Lung (tissue), 12 donors: ENCODE measurements around the gene FOXP1. TPM values are rescaled to one million over a fixed set of nuclear protein-coding genes. Genes with fewer than 3 reads are reported as not detected.

Experiments
- ATAC-seq: fragments of 200-7000 bp; cut with Tn5 transposase; one replicate; pipeline ENCODE4 v1.9.1; 2020; ENCODE audit warnings: moderate number of reproducible peaks; ENCODE audit not compliant: insufficient read depth, low FRiP score
- DNase-seq, 3 donors: peaks; one replicate each; pipeline ENCODE4 v3.0.0-alpha.2; 2013 to 2017
- H3K27ac ChIP-seq, 2 donors: one replicate each; pipeline ENCODE4 v1.5.1; 2013; ENCODE audit warnings: mild to moderate bottlenecking in 2 of 2, moderate library complexity in 2 of 2, control low read depth in 1 of 2, inconsistent platforms in 1 of 2, low read depth in 1 of 2, low read length in 1 of 2
- H3K27me3 ChIP-seq, 3 donors: one replicate each; pipeline ENCODE4 v1.5.1; 2013; ENCODE audit warnings: low read length in 2 of 3; ENCODE audit not compliant: control insufficient read depth in 3 of 3, insufficient read depth in 3 of 3
- H3K36me3 ChIP-seq, 4 donors: one replicate each; pipeline ENCODE4 v1.5.1; 2013; ENCODE audit warnings: low read length in 4 of 4, mild to moderate bottlenecking in 1 of 4, moderate library complexity in 1 of 4; ENCODE audit not compliant: control insufficient read depth in 4 of 4, insufficient read depth in 4 of 4
- H3K4me1 ChIP-seq, 5 donors: one replicate each; pipeline ENCODE4 v1.5.1; 2013; ENCODE audit warnings: low read length in 5 of 5, mild to moderate bottlenecking in 2 of 5, moderate library complexity in 1 of 5; ENCODE audit not compliant: control insufficient read depth in 5 of 5, insufficient read depth in 5 of 5
- H3K4me3 ChIP-seq: one replicate; pipeline ENCODE4 v1.5.1; 2013; ENCODE audit warnings: mild to moderate bottlenecking, control low read depth, moderate library complexity
- H3K9ac ChIP-seq, 2 donors: one replicate each; pipeline ENCODE4 v1.5.1; 2013; ENCODE audit warnings: low read length in 2 of 2, control low read depth in 1 of 2; ENCODE audit not compliant: insufficient read depth in 1 of 2
- H3K9me3 ChIP-seq, 4 donors: one replicate each; pipeline ENCODE4 v1.5.1; 2013; ENCODE audit warnings: low read length in 3 of 4, mild to moderate bottlenecking in 1 of 4, moderate library complexity in 1 of 4; ENCODE audit not compliant: control insufficient read depth in 4 of 4, insufficient read depth in 3 of 4
- CTCF ChIP-seq: IDR thresholded peaks from 2 replicates; pipeline ENCODE4 v1.5.1; 2012; ENCODE audit warnings: mild to moderate bottlenecking; ENCODE audit errors: control extremely low read depth, extremely low read depth
- WGBS, 2 donors: extraction: QIAGEN DNeasy Blood & Tissue Kit; methylation state at CpG; one replicate each; pipeline ENCODE4 v1.1.7; 2013; 5-methylcytosine and 5-hydroxymethylcytosine counted together
- polyA plus RNA-seq, 2 donors: library from polyadenylated mRNA; stranded (reverse); fragments of 200-250 nt; gene quantifications; one replicate each; pipeline ENCODE4 v1.2.1, GENCODE V29; 2013
- total RNA-seq, 2 donors: library from RNA; depleted of rRNA in 1 of 2; stranded (reverse); fragments of >200 nt in 1 of 2; gene quantifications; one replicate each; pipeline ENCODE4 v1.2.1, GENCODE V29; 2014 to 2021
- donor health status: control.
- donor health status: control.
- donor health status: Bipolar disorder and iron deficiency.
- donor health status: healthy.
- donor health status: DM: yes; HTN: yes; CAD: no.

The FOXP1 gene
- total and polyA plus RNA-seq, 4 donors = 13.8 to 287 (median 73.9) TPM

- H3K4me1 ChIP-seq = peaks cover 2 to 35% (median 11%) of the 10 kb centered on the region in 5 donors
- peak overlapping the region in 1 of 2 donors; percentile 33 for H3K27ac ChIP-seq
- H3K36me3 ChIP-seq = no peaks in the 10 kb centered on the region
- no peak for ATAC-seq
- H3K27me3 ChIP-seq = no peaks in the 10 kb centered on the region
- 58 to 62% methylated on average over 2 of the region's 2 CpGs for WGBS, 2 donors
- H3K9me3 ChIP-seq = no peaks in the 10 kb centered on the region
- no peak overlapping the region for H3K9ac ChIP-seq
- H3K4me3 ChIP-seq = no peak overlapping the region
- no peak for TF ChIP-seq CTCF
- DNase-seq = no peak
Observed at GRCh38 chr3:71060536-71060935, 523.0 kb downstream of the FOXP1 start.

DNA sequence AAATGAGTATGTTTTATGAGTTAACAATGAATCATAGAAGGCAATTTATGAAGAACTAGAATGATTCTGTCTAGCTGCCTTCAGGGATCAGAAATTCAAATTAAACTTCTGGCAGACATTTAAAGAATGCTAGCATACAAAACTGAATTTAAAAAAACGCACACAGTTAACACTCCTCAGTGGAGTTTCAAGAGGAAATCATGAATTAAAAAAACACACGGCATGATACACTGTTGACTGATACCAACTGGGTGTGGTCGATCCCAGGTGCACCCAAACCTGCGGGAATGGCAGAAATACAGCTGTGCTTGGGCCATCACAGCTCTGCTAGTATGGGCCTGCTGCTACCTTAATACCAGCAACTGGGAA, 526.0 kb downstream of the FOXP1 start:
- H3K9ac ChIP-seq = no peak overlapping the region
- no peaks in the 10 kb centered on the region for H3K27me3 ChIP-seq
- 47 to 69% methylated on average over 4 of the region's 4 CpGs for WGBS, 2 donors
- H3K4me1 ChIP-seq = peaks cover 7 to 55% (median 17%) of the 10 kb centered on the region in 5 donors
- no peak for TF ChIP-seq CTCF
- DNase-seq (no peak), ATAC-seq (no peak)
- no peak overlapping the region for H3K4me3 ChIP-seq
- peaks cover 0 to 2% (median 0%) of the 10 kb centered on the region in 4 donors for H3K9me3 ChIP-seq
- peaks cover 0 to 3% (median 0%) of the 10 kb centered on the region in 4 donors for H3K36me3 ChIP-seq
- peak overlapping the region; percentile 56 to 80 for H3K27ac ChIP-seq

GRCh38 chr3:71056327-71056726, 527.2 kb downstream of the FOXP1 start:
- no peak for DNase-seq
- Histone ChIP-seq H3K9me3 (peaks cover 0 to 4% (median 0%) of the 10 kb centered on the region in 4 donors), H3K9ac (no peak overlapping the region), H3K27ac (peak overlapping the region in 1 of 2 donors; percentile 28), H3K27me3 (no peaks in the 10 kb centered on the region), H3K4me1 (peaks cover 10 to 52% (median 23%) of the 10 kb centered on the region in 5 donors), H3K36me3 (peaks cover 0 to 10% (median 4%) of the 10 kb centered on the region in 4 donors), H3K4me3 (no peak overlapping the region)
- no peak for ATAC-seq
- no peak for TF ChIP-seq CTCF
- WGBS, 2 donors = 54 to 55% methylated on average over 5 of the region's 5 CpGs
